AG10803 (cell line): ENCODE measurements around the gene KLK13.

Experiments
- DNase-seq: peaks from one replicate; pipeline ENCODE4 v3.0.0; 2010; ENCODE audit warnings: low read depth
- H3K4me3 ChIP-seq: 2 replicates; pipeline ENCODE4 v1.5.1; 2011; ENCODE audit warnings: mild to moderate bottlenecking, low read length, control low read depth
- CTCF ChIP-seq: conservative IDR thresholded peaks from 2 replicates; pipeline ENCODE4 v1.5.1; 2011; ENCODE audit warnings: mild to moderate bottlenecking, low read length, control low read depth, inconsistent platforms

Gene KLK13

DNA sequence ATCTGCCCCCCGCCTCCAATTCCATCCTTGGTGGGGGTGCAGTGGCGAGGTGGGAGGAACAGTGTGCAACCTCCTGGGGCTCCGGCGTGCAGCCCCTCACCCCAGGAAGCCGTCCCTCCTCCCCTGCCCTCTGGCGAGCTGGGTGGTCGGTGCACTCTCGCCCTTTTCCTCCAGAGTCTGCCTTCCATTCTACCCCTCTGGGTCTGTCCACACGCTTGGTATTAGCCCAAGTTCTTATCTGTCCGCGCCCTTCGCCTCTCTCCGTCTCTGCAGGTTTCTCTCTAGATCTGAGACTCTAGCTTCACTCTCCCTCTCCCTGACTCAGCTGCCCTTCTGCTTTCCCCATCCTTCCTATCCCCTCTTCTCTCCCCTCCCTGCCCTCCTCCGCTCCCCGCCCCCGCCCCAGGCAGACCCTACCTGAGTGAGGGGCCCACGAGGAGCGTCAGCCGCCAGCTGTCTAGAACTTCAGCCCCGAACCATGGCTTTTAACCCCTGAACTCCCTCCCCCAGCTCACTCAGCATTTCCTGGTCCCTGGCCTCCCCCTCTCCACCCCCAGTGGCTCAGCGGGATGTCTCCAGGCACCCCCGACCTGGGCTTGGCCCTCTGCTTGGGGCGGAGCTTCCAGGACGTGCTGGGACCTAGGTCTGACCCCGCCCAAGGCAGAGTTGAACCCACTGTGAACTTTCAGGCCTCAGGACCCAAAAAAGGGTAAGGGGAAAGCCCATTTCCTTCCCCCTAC, 499 bp upstream of the KLK13 start:
- no peak for TF ChIP-seq CTCF
- no peak overlapping the region for H3K4me3 ChIP-seq
- no peak for DNase-seq

DNA sequence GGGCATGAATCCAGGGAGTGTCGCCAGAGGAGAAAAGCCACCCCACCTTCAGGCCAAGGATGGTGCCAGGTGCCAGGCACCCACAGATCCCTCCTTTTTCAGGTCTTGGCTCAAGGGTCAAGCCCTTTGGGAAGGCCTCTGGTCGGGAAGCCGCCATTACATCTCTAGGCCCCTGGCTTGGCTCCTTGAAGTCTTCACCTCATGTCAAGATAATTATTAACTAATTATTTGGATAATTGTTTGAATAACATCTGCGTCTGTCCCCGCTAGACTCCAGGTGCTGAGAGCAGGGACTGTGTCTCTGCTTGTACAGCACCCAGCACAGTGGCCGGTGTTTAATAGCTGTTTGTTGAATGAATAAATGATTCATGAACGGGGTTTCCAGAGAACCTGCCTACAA, 1.2 kb downstream of the KLK13 start:
- TF ChIP-seq CTCF: no peak
- no peak for DNase-seq
- no peak overlapping the region for H3K4me3 ChIP-seq

DNA sequence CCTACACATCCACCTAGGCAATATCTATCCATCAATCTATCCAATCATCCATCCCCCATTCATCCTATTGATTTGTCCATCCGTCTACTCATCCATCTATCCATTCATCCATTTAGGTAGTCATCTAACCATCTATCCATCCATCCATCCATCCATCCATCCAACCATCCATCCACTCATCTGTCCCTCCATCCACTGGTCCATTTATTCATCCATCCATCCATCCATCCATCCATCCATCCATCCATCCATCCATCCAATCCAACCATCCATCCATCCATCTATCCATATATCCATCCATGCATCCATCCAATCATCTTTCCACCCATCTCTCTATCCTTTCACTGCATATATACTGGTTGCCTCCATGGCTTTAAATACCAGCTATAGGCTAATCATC, 3.9 kb downstream of the KLK13 start:
- DNase-seq: no peak
- TF ChIP-seq CTCF: no peak
- no peak overlapping the region for H3K4me3 ChIP-seq

GRCh38 chr19:51060336-51060735, 4.6 kb downstream of the KLK13 start:
- no peak overlapping the region for H3K4me3 ChIP-seq
- DNase-seq: no peak
- no peak for TF ChIP-seq CTCF

DNA sequence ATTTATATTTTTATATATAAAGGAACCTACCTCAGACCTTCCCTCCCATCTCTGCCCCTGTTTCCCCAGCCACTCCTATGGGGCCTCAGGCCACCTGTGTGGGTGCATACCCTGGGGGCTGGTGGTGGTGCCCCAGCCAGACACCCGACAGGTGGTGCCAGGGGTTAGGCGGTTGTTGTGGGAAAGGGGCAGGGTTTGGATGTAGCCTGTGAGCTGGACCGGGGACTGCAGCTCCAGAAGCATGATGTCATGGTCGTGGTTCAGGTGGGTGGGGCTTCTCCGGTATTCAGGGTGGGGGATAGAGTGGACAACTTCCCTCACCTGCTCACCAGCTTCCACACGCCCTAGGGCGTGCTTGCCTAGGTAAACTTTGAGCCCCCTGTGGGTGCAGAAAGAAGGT, 5.2 kb downstream of the KLK13 start:
- DNase-seq: no peak
- TF ChIP-seq CTCF: no peak
- H3K4me3 ChIP-seq: no peak overlapping the region

- no peak for DNase-seq
- no peak for TF ChIP-seq CTCF
- H3K4me3 ChIP-seq: no peak overlapping the region
These were observed 9.0 kb downstream of the KLK13 start for GRCh38 chr19:51055866-51056265.

DNA sequence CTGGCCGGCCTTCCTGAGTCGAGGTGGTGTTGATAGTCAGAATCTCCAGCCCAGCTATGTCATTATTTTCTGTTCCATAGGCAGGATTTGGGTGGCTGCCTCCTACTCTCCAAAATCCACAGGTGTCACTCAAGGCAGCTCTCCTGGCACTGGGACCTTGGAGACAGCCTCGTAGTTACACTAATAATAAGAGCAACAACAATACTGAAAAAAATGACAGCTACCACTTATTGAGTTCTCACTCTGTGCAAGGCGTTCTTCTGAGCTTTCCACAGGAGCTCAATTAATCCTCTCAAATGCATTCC, 17.9 kb downstream of the KLK13 start:
- DNase-seq: no peak
- no peak for TF ChIP-seq CTCF
- H3K4me3 ChIP-seq: no peak overlapping the region
